ENCODE results near the gene TMEM187.

TMEM187 gene

GRCh38 chrX:153959649-153960048 is 12.9 kb upstream of the TMEM187 start:
- no peak for TF ChIP-seq CTCF (IDR thresholded peaks at IDR 0.05; ENCODE audit: unreplicated experiment in 3 of 3)
- no peak overlapping the region for H3K27ac Mint-ChIP-seq

GRCh38 chrX:153960077-153960476 is 12.5 kb upstream of the TMEM187 start:
- Mint-ChIP-seq H3K27ac (no peak overlapping the region), H3K27me3 (ENCODE audit: low read depth) (no peaks in the 10 kb centered on the region), H3K4me3 (no peak overlapping the region), H3K9me3 (no peaks in the 10 kb centered on the region), H3K4me1 (no peaks in the 10 kb centered on the region), H3K36me3 (ENCODE audit: low read depth) (peaks cover 54% of the 10 kb centered on the region)
- TF ChIP-seq CTCF (IDR thresholded peaks at IDR 0.05; ENCODE audit: unreplicated experiment in 3 of 3): no peak

More at GRCh38 chrX:153959649-153960048, 12.9 kb upstream of the TMEM187 start:
- Mint-ChIP-seq H3K9me3 (no peaks in the 10 kb centered on the region), H3K27me3 (ENCODE audit: low read depth) (no peaks in the 10 kb centered on the region), H3K4me1 (no peaks in the 10 kb centered on the region), H3K36me3 (ENCODE audit: low read depth) (peaks cover 53% of the 10 kb centered on the region), H3K4me3 (no peak overlapping the region)

GRCh38 chrX:153960786-153961185 is 11.8 kb upstream of the TMEM187 start:
- Mint-ChIP-seq H3K4me1 (no peaks in the 10 kb centered on the region), H3K9me3 (no peaks in the 10 kb centered on the region), H3K27me3 (ENCODE audit: low read depth) (no peaks in the 10 kb centered on the region), H3K36me3 (ENCODE audit: low read depth) (peaks cover 47% of the 10 kb centered on the region), H3K4me3 (no peak overlapping the region), H3K27ac (no peak overlapping the region)
- no peak for TF ChIP-seq CTCF (IDR thresholded peaks at IDR 0.05; ENCODE audit: unreplicated experiment in 3 of 3)

- no peak overlapping the region for H3K27ac Mint-ChIP-seq
- H3K4me3 Mint-ChIP-seq: no peak overlapping the region
- peaks cover 4% of the 10 kb centered on the region for H3K4me1 Mint-ChIP-seq
- TF ChIP-seq CTCF (IDR thresholded peaks at IDR 0.05; ENCODE audit: unreplicated experiment in 3 of 3): no peak
- H3K27me3 Mint-ChIP-seq (ENCODE audit: low read depth): no peaks in the 10 kb centered on the region
- no peaks in the 10 kb centered on the region for H3K9me3 Mint-ChIP-seq
- H3K36me3 Mint-ChIP-seq (ENCODE audit: low read depth): peaks cover 44% of the 10 kb centered on the region
Measured at GRCh38 chrX:153961292-153961691, 11.3 kb upstream of the TMEM187 start.

GRCh38 chrX:153963546-153963945 is 9.0 kb upstream of the TMEM187 start:
- no peak for TF ChIP-seq CTCF (IDR thresholded peaks at IDR 0.05; ENCODE audit: unreplicated experiment in 3 of 3)
- Mint-ChIP-seq H3K4me3 (no peak overlapping the region), H3K9me3 (no peaks in the 10 kb centered on the region), H3K27me3 (ENCODE audit: low read depth) (peaks cover 5% of the 10 kb centered on the region), H3K27ac (no peak overlapping the region), H3K36me3 (ENCODE audit: low read depth) (peaks cover 39% of the 10 kb centered on the region), H3K4me1 (peaks cover 27% of the 10 kb centered on the region)

GRCh38 chrX:153964105-153964504 is 8.4 kb upstream of the TMEM187 start:
- Mint-ChIP-seq H3K27ac (no peak overlapping the region), H3K27me3 (ENCODE audit: low read depth) (peaks cover 5% of the 10 kb centered on the region), H3K9me3 (no peaks in the 10 kb centered on the region), H3K4me3 (no peak overlapping the region), H3K36me3 (ENCODE audit: low read depth) (peaks cover 39% of the 10 kb centered on the region), H3K4me1 (peaks cover 32% of the 10 kb centered on the region)
- TF ChIP-seq CTCF (IDR thresholded peaks at IDR 0.05; ENCODE audit: unreplicated experiment in 3 of 3): no peak
